Activated naive CD4-positive, alpha-beta T cell treated with anti-CD3 and anti-CD28 coated beads for 36 hours (primary cell): ENCODE results near the gene DYSF. TPM values are rescaled to one million over a fixed set of nuclear protein-coding genes. Genes with fewer than 3 reads are reported as not detected.
A peak's percentile ranks its signal among the peaks of the same experiment; 100 is the strongest.

Experiments used
- CTCF ChIA-PET: fragments of 350-600 bp; sonication (Branson Sonifier 250); formaldehyde crosslinking; loops from one replicate; lab custom pipeline; 2021; ENCODE audit warnings: antibody characterized with exemption; lab: Charles Lee
- DNase-seq: peaks from one replicate; pipeline ENCODE4 v3.0.0-alpha.2; 2020
- H3K27ac Mint-ChIP-seq: one replicate; pipeline ENCODE4 v1.8.0; 2021; ENCODE audit warnings: mild to moderate bottlenecking, mixed read lengths
- H3K27me3 Mint-ChIP-seq: one replicate; pipeline ENCODE4 v1.8.0; 2021; ENCODE audit warnings: low read depth, mixed read lengths
- H3K36me3 Mint-ChIP-seq: one replicate; pipeline ENCODE4 v1.8.0; 2021; ENCODE audit warnings: low read depth, mixed read lengths
- H3K4me1 Mint-ChIP-seq: one replicate; pipeline ENCODE4 v1.8.0; 2021; ENCODE audit warnings: low read depth, mixed read lengths
- H3K4me3 Mint-ChIP-seq: one replicate; pipeline ENCODE4 v1.8.0; 2021; ENCODE audit warnings: mild to moderate bottlenecking, moderate library complexity, mixed read lengths
- H3K9me3 Mint-ChIP-seq: one replicate; pipeline ENCODE4 v1.8.0; 2021; ENCODE audit warnings: mixed read lengths
- intact Hi-C: fragments of 100-400 bp; cut with micrococcal nuclease; formaldehyde crosslinking; loops from one replicate; pipeline ENCODE4 v1.15.1; 2023
- total RNA-seq, 2 experiments: library from RNA; stranded (reverse); gene quantifications; one replicate each; pipeline ENCODE4 v1.2.3, GENCODE V29; 2021

The DYSF gene
- total RNA-seq, 2 experiments from 2014 or later, result 0.05 to 0.07 TPM

DNA sequence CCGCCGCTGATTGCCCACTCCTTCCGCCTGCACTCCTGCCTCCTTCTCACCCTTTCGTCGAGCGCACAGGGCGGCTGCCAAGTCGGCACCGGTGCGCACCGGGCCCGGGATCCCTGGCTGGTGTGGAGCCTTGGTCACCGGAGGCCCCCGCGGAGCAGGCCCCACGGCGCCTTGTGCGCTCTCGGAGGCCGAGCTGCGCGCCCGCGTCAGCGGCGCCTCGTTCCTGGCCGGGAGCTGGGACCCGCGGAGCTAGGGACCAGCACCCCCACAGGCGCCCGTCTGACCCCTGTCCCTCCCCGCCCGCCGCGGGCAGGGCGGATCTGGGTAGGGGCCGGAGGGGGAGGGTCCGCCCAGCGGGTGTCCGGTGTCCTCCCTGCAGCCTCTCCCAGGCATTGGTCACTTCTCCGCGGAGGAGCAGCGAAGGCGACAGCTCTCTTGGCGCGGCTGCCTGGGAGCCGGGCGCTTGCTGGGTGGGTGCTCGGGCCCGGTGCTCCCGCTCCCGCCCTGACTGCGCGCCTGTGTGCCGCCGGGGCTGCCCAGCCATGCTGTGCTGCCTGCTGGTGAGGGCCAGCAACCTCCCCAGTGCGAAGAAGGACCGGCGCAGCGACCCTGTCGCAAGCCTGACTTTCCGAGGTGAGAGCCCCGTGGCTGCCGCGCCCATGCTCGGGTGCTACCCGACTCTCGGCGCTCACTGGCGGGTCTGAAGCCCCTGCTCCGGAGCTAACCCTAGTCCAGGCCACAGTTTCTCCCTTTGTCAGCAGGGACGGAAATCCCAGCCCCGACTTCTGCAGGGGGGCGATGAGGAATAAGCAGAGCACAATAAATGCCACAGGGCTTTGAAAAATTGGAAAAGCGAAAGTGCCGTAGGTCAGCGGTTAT is 13.2 kb downstream of the DYSF start:
- H3K4me1 Mint-ChIP-seq, result peaks cover 5% of the 10 kb centered on the region
- CTCF ChIA-PET, result interaction anchor here (0.9 kb wide), 1 partner anchor 167 kb away, joined by 3 read pairs; no protein-coding TSS in a partner anchor
- no peak overlapping the region for H3K27ac Mint-ChIP-seq
- intact Hi-C loops, result no loop called here
- DNase-seq, result peak; percentile 12
- H3K27me3 Mint-ChIP-seq, result peaks cover 23% of the 10 kb centered on the region
- no peaks in the 10 kb centered on the region for H3K9me3 Mint-ChIP-seq
- H3K36me3 Mint-ChIP-seq, result no peaks in the 10 kb centered on the region
- H3K4me3 Mint-ChIP-seq, result peak overlapping the region; percentile 72

DNA sequence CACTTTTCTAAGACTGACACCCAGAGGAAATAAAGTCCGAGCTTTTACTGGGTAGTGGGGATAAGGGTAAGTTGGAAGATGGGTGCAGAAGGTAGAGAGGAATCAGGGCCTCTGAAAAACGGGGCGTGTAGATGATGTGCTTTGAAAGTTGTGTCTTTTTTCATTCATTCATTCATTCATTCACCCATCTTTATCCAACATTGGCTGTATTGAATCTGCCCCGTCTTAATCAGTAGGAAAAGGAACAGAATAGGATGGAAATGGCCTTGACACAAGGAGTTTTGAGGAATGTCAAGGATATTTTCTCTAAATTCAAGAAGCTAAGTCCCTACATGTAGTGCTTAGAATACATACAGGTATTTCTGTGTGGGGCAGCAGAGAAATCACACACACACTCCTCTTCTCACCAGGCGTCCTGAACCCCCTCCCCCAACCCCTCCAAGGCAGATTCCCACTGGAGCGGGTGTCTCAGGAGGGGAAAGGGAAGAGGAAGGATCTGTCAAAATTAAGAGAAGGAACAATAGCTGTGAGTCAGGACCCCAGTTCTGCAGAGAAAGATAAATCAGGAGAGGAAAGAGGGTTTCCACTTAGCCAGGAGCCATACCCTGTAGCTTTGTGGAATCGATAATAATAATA is 13.9 kb downstream of the DYSF start:
- intact Hi-C loops, result no loop called here
- Mint-ChIP-seq H3K27me3 (peaks cover 23% of the 10 kb centered on the region), H3K9me3 (no peaks in the 10 kb centered on the region), H3K27ac (no peak overlapping the region), H3K4me3 (peak overlapping the region; percentile 72), H3K36me3 (no peaks in the 10 kb centered on the region), H3K4me1 (peaks cover 5% of the 10 kb centered on the region)
- CTCF ChIA-PET, result interaction anchor here (0.8 to 1.1 kb wide), 3 partner anchors 136 to 169 kb away, joined by 3 to 4 read pairs (median 3); partner anchors contain the start of gene ZNF638
- no peak for DNase-seq

DNA sequence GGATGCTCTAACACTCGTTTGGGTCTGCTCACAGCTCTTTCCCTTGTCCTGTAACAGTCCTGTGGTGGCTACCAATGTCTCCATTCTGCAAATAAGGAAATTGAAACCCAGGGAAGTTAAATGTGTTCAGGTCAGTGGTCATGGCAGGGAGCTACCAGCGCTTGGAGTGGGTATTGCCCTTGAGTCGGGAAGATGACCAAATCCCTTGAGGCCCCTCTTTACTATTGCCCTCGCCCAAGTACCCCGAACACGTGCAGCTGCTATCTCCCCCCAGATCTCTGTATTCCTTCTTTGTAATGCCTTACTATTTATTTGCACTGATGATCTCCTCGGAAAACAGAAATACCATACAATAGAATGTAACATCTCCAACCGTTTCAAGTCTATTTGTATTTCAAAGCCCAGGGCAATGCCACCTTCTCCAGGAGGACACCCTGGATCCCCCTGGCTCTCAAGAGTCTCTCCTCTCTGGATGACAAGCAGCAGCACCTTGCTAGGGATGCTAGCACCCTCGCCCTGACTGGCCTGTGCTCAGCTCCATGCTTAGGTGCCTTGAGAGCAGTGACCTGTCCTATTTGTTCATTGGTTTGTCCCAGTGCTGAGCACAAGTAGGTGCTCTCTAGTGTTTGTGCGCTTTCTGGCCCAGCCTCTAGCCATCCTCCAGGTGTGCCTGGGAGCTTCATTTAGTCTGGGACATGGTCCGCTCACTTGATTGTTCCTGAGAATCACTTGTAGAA is 15.1 kb downstream of the DYSF start:
- intact Hi-C loops, result no loop called here
- no peak for DNase-seq
- Mint-ChIP-seq H3K9me3 (no peaks in the 10 kb centered on the region), H3K27ac (no peak overlapping the region), H3K36me3 (no peaks in the 10 kb centered on the region), H3K4me3 (no peak overlapping the region), H3K4me1 (peaks cover 5% of the 10 kb centered on the region), H3K27me3 (peaks cover 23% of the 10 kb centered on the region)
- CTCF ChIA-PET, result interaction anchor here (0.5 to 2.0 kb wide), 3 partner anchors 7 to 137 kb away, joined by 4 to 9 read pairs (median 4); partner anchors contain the start of gene ZNF638

DNA sequence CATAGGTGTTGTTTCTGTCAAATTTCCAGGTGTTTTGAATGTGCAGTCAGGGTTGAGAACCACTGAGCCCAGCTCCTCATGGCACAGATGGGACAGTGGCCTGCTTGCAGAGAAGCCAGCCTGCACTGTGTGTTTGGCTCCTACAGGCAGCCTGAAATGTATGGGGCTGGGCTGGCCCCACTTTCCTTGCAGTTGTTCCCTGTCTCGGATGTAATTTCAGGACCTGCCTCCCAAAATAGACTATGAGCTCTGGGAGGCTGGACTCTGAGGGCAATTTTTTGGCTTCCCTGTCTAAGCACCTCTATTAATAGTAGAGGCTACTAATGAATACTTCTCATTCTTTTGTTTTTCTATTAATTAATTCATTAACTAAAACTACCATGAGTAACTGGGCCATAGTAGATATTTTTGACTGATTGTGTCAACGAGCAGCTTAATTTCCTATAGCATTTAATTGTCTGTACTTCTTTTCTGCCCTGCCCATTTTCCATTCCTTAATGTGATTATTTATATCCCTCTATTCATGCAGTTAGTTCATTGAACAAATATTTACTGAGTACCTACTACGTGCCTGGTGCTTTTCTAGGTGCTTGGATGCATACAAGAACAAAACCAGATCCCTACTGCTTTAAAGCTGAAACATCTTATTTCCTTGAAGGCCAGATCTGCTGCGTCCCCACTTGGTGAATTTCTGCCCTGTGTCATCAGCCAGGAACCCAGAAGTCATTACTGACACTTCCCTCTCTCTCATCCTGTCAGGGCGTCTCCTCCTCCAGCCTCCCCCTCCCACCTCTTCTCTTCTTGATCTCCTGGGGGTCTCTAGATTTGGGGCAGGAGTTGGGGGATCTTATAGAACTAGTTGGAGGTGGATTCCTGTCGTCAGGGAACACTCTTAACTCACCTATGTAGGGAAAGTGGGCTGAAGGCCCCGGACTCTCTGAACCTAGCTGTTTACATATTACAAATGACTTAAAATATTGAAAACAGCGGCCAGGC is 16.3 kb downstream of the DYSF start:
- no peak for DNase-seq
- Mint-ChIP-seq H3K4me1 (peaks cover 5% of the 10 kb centered on the region), H3K4me3 (no peak overlapping the region), H3K36me3 (no peaks in the 10 kb centered on the region), H3K27me3 (peaks cover 25% of the 10 kb centered on the region), H3K27ac (no peak overlapping the region), H3K9me3 (no peaks in the 10 kb centered on the region)
- intact Hi-C loops, result no loop called here
- CTCF ChIA-PET, result interaction anchor here (2.0 kb wide), 1 partner anchor 9 kb away, joined by 9 read pairs; no protein-coding TSS in a partner anchor

- no peak for DNase-seq
- Mint-ChIP-seq H3K27ac (no peak overlapping the region), H3K27me3 (peaks cover 25% of the 10 kb centered on the region), H3K4me3 (no peak overlapping the region), H3K4me1 (peaks cover 5% of the 10 kb centered on the region), H3K36me3 (no peaks in the 10 kb centered on the region), H3K9me3 (no peaks in the 10 kb centered on the region)
- intact Hi-C loops, result no loop called here
- CTCF ChIA-PET, result no interaction called here
Measured at GRCh38 chr2:71471276-71471675, 17.9 kb downstream of the DYSF start.

DNA sequence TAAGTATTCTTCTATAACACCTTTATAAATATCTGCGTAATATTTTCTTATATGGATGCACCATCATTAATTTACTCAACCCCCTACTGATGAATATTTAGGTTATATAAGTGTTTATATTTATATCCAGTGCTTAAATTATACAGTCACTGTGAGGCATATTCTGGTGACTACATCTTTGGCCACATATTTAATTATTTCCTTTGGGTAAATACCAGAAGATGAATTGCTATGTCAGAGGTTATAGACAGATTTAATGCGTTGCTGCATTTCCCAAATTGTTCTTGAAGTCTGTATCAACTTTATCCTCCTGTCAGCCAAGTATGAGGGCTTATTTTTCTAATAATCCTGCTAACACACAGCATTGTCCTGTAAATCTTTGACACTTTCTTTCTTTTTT is 18.7 kb downstream of the DYSF start:
- CTCF ChIA-PET, result no interaction called here
- H3K36me3 Mint-ChIP-seq, result no peaks in the 10 kb centered on the region

GRCh38 chr2:71473346-71474031 is 20.1 kb downstream of the DYSF start:
- CTCF ChIA-PET, result no interaction called here
- Mint-ChIP-seq H3K4me3 (no peak overlapping the region), H3K27me3 (peaks cover 9% of the 10 kb centered on the region), H3K36me3 (no peaks in the 10 kb centered on the region), H3K4me1 (no peaks in the 10 kb centered on the region), H3K27ac (no peak overlapping the region), H3K9me3 (no peaks in the 10 kb centered on the region)
- intact Hi-C loops, result no loop called here
- no peak for DNase-seq

More for the DNA sequence above, 18.7 kb downstream of the DYSF start:
- H3K4me1 Mint-ChIP-seq, result peaks cover 2% of the 10 kb centered on the region
- no peak for DNase-seq
- H3K9me3 Mint-ChIP-seq, result no peaks in the 10 kb centered on the region
- intact Hi-C loops, result no loop called here
- no peak overlapping the region for H3K4me3 Mint-ChIP-seq
- H3K27ac Mint-ChIP-seq, result no peak overlapping the region
- peaks cover 21% of the 10 kb centered on the region for H3K27me3 Mint-ChIP-seq

GRCh38 chr2:71474116-71474743 is 20.9 kb downstream of the DYSF start:
- CTCF ChIA-PET, result no interaction called here
- DNase-seq, result no peak
- intact Hi-C loops, result no loop called here
- Mint-ChIP-seq H3K36me3 (no peaks in the 10 kb centered on the region), H3K4me3 (no peak overlapping the region), H3K4me1 (no peaks in the 10 kb centered on the region), H3K27ac (no peak overlapping the region), H3K27me3 (peaks cover 4% of the 10 kb centered on the region), H3K9me3 (no peaks in the 10 kb centered on the region)

GRCh38 chr2:71474744-71475397 is 21.5 kb downstream of the DYSF start:
- CTCF ChIA-PET, result no interaction called here
- intact Hi-C loops, result no loop called here
- Mint-ChIP-seq H3K27ac (no peak overlapping the region), H3K36me3 (no peaks in the 10 kb centered on the region), H3K4me3 (no peak overlapping the region), H3K9me3 (no peaks in the 10 kb centered on the region), H3K27me3 (peaks cover 4% of the 10 kb centered on the region), H3K4me1 (no peaks in the 10 kb centered on the region)
- no peak for DNase-seq

GRCh38 chr2:71476495-71476894 is 23.1 kb downstream of the DYSF start:
- no peak for DNase-seq
- H3K27ac Mint-ChIP-seq, result no peak overlapping the region
- intact Hi-C loops, result no loop called here
- CTCF ChIA-PET, result interaction anchor here (0.7 kb wide), 4 partner anchors 8 to 448 kb away, joined by 3 to 4 read pairs (median 3); no protein-coding TSS in a partner anchor
- peaks cover 2% of the 10 kb centered on the region for H3K27me3 Mint-ChIP-seq
- no peaks in the 10 kb centered on the region for H3K9me3 Mint-ChIP-seq
- H3K36me3 Mint-ChIP-seq, result no peaks in the 10 kb centered on the region
- H3K4me1 Mint-ChIP-seq, result no peaks in the 10 kb centered on the region
- H3K4me3 Mint-ChIP-seq, result no peak overlapping the region
